Measurements from ENCODE around the gene EIF4H. TPM values are rescaled to one million over a fixed set of nuclear protein-coding genes. Genes with fewer than 3 reads are reported as not detected.

Gene EIF4H
- total RNA-seq, 2 experiments from 2014 or later, result 492 to 518 TPM

GRCh38 chr7:74233655-74234285 lies 59.6 kb downstream of the EIF4H start:
- no peaks in the 10 kb centered on the region for H3K4me1 Mint-ChIP-seq (ENCODE audit: low read depth)
- H3K36me3 Mint-ChIP-seq (ENCODE audit: low read depth), result peaks cover 44% of the 10 kb centered on the region
- H3K27ac Mint-ChIP-seq, result no peak overlapping the region
- intact Hi-C loops (cut with micrococcal nuclease), result no loop called here
- CTCF ChIA-PET, result interaction anchor here (0.6 kb wide), 1 partner anchor 143 kb away, joined by 3 read pairs; no protein-coding TSS in a partner anchor
- no peaks in the 10 kb centered on the region for H3K9me3 Mint-ChIP-seq
- no peak for DNase-seq
- H3K27me3 Mint-ChIP-seq (ENCODE audit: low read depth), result no peaks in the 10 kb centered on the region
- H3K4me3 Mint-ChIP-seq, result no peak overlapping the region

DNA sequence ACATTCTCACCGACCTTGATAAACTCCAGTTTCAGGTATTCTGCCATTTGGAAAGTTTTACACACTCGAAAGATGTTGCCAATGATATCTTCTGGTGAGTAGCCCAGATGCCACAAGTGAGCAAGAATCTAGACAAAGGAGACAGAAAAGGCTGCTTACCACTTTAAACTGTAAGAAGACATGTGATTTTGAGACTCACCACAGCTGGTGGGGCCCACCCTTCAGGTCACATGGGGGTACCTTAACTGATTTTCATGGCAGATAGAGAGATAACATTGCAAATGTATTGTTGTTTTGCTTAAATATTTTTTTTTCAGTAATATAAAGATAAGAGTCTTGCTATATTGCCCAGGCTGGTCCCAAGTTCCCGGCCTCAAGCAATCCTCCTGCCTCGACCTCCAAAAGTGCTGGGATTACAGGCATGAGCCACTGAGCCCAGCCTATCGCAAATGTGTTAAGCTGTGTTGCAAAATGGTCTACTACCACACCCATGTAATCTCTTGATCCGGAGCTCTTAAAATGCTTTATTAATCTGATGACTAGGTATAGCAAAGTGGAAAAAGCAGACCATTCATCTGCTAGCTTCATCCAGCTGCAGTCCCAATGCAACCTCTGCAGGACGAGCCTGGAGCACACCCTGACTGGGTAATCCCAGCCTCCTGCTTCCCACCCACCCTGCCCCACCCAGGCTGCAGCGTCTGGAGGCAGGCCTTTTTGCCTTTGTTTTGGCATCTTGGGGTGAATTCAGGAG lies 61.5 kb downstream of the EIF4H start:
- no peak overlapping the region for H3K27ac Mint-ChIP-seq
- H3K4me1 Mint-ChIP-seq (ENCODE audit: low read depth), result no peaks in the 10 kb centered on the region
- intact Hi-C loops (cut with micrococcal nuclease), result no loop called here
- H3K27me3 Mint-ChIP-seq (ENCODE audit: low read depth), result no peaks in the 10 kb centered on the region
- no peak for DNase-seq
- H3K4me3 Mint-ChIP-seq, result no peak overlapping the region
- no peaks in the 10 kb centered on the region for H3K9me3 Mint-ChIP-seq
- CTCF ChIA-PET, result interaction anchor here (1.1 kb wide), 2 partner anchors 29 to 165 kb away, joined by 5 to 6 read pairs; no protein-coding TSS in a partner anchor
- H3K36me3 Mint-ChIP-seq (ENCODE audit: low read depth), result peaks cover 40% of the 10 kb centered on the region

DNA sequence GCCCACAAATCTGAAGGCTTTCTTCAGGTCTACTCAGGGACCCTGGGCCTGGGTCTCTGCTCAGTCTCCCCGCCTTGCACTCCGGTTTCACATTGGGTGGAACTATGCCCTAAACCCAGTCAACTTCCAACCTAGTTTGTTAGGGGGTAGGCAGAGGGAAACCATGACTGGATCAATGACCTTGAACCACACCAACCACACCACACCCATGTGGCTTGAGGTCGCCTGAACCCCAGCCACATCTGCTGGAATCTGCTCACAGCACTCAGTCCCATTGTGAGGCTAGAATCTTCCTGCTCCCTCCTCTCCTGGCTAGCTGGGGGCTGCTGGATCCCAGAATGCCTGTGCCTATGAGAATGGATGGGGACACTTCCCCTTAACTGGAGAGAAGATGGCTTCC lies 62.1 kb downstream of the EIF4H start:
- no peaks in the 10 kb centered on the region for H3K9me3 Mint-ChIP-seq
- DNase-seq, result no peak
- no peak overlapping the region for H3K27ac Mint-ChIP-seq
- peaks cover 39% of the 10 kb centered on the region for H3K36me3 Mint-ChIP-seq (ENCODE audit: low read depth)
- no peaks in the 10 kb centered on the region for H3K4me1 Mint-ChIP-seq (ENCODE audit: low read depth)
- CTCF ChIA-PET, result interaction anchor here (1.1 kb wide), 2 partner anchors 30 to 165 kb away, joined by 5 to 6 read pairs; no protein-coding TSS in a partner anchor
- intact Hi-C loops (cut with micrococcal nuclease), result no loop called here
- H3K4me3 Mint-ChIP-seq, result no peak overlapping the region
- H3K27me3 Mint-ChIP-seq (ENCODE audit: low read depth), result no peaks in the 10 kb centered on the region

- Mint-ChIP-seq H3K4me3 (no peak overlapping the region), H3K9me3 (no peaks in the 10 kb centered on the region), H3K27ac (no peak overlapping the region), H3K27me3 (ENCODE audit: low read depth) (no peaks in the 10 kb centered on the region), H3K36me3 (ENCODE audit: low read depth) (peaks cover 34% of the 10 kb centered on the region), H3K4me1 (ENCODE audit: low read depth) (no peaks in the 10 kb centered on the region)
- DNase-seq, result no peak
- intact Hi-C loops (cut with micrococcal nuclease), result no loop called here
- CTCF ChIA-PET, result interaction anchor here (2.0 kb wide), 1 partner anchor 34 kb away, joined by 9 read pairs; no protein-coding TSS in a partner anchor
Observed at GRCh38 chr7:74240482-74240881, 66.3 kb downstream of the EIF4H start.

GRCh38 chr7:74242122-74242443 lies 67.9 kb downstream of the EIF4H start:
- H3K36me3 Mint-ChIP-seq (ENCODE audit: low read depth), result peaks cover 34% of the 10 kb centered on the region
- H3K27ac Mint-ChIP-seq, result no peak overlapping the region
- no peaks in the 10 kb centered on the region for H3K27me3 Mint-ChIP-seq (ENCODE audit: low read depth)
- no peak overlapping the region for H3K4me3 Mint-ChIP-seq
- no peak for DNase-seq
- CTCF ChIA-PET, result interaction anchor here (1.4 to 2.0 kb wide), 2 partner anchors 35 to 159 kb away, joined by 4 to 9 read pairs; no protein-coding TSS in a partner anchor
- no peaks in the 10 kb centered on the region for H3K9me3 Mint-ChIP-seq
- intact Hi-C loops (cut with micrococcal nuclease), result no loop called here
- H3K4me1 Mint-ChIP-seq (ENCODE audit: low read depth), result no peaks in the 10 kb centered on the region

DNA sequence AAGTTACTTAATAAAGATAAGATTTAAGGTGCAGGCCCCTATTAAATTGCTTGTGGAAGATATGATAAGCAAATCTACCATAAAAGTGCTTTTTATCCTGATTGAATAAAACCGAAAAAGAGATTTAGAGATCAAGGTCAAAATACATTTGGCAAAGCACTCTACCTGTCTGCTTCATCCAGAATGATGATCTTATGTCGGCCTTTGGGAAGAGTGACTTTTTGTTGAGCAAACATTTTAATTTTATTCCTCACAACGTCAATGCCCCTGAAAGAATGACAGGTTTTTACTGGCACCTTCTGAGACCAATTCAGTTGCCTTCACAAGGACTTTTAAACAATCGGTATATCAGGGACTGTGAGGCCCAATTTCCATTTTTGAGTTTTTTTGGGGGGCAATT lies 72.3 kb downstream of the EIF4H start:
- CTCF ChIA-PET, result no interaction called here
- Mint-ChIP-seq H3K9me3 (no peaks in the 10 kb centered on the region), H3K27ac (no peak overlapping the region), H3K27me3 (ENCODE audit: low read depth) (no peaks in the 10 kb centered on the region), H3K4me1 (ENCODE audit: low read depth) (peaks cover 4% of the 10 kb centered on the region), H3K36me3 (ENCODE audit: low read depth) (peaks cover 48% of the 10 kb centered on the region), H3K4me3 (no peak overlapping the region)
- intact Hi-C loops (cut with micrococcal nuclease), result no loop called here
- no peak for DNase-seq

Small RNA genes lying within 50 kb of the gene (microRNA-seq; reads per million reads assigned to microRNA genes)
- gene MIR590 (ENCODE audit: borderline microRNAs expressed, borderline replicate concordance), result 2,081 reads per million, percentile 89 among the genes with 10 or more reads in this experiment

Other genes with a start within 250 kb of the EIF4H start
- under 1 TPM; 0.07 to 0.19 TPM for gene ELN, start 146.2 kb upstream of the EIF4H start, total RNA-seq
- gene LIMK1, start 90.6 kb upstream of the EIF4H start, total RNA-seq, result 1 to 10 TPM; 7.9 to 9.2 TPM
- gene LAT2, start 35.6 kb downstream of the EIF4H start, total RNA-seq, result 1 to 10 TPM; 2.4 to 2.6 TPM
- 10 to 100 TPM; 91.5 to 96.0 TPM for gene RFC2, start 80.0 kb downstream of the EIF4H start, total RNA-seq
- gene CLIP2, start 115.1 kb downstream of the EIF4H start, total RNA-seq, result 1 to 10 TPM; 1.2 to 1.6 TPM